Left hindlimb (tissue), 1 donor: ENCODE data around the gene ASH1L.
"Not testable (repeated sequence)": the region's sequence is repeated elsewhere in the genome, so short reads cannot be mapped to it uniquely, and the experiment has no call there.

ENCODE experiments used
- DNase-seq: peaks from one replicate; pipeline ENCODE4 v3.0.0-alpha.2; 2018

ASH1L gene

DNA sequence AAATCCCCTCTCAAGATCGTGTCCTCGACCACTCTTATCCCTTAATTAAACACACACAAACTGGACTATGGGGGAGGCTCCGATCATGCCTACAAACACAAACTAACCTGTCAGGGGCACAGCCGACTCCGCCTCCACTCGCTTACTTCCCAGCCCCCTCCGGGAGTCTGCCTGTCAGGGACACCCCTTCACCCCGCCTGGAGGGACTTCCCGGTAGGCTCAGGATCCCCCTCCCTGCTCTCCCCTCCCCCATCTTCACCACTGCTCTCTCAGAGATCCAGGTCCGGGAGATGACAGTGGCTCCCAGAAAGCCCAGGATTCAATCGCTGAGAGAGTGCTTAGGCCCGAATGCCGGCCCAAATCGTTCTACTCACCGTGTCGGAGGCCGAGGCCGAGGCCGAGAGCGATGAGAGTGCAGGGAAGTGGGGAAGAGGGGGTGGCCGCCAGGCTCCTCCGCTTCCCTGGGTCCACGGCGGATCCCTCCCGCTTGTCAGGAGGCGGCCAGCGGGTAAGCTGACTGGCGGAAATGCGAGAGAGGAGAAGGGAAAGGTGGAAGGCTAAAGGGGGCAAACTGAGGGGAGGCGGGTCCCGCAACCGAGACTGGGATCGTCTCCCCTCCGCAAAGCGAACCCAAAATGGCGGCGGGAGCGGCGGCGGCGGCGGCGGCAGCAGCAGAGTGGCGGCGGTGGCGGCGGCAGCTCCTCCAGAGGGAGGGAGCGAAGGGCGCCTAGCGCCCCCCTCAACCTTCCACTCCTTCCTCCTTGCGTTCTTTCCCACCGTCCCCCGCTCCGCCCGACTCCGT, 623 bp downstream of the ASH1L start:
- not testable (repeated sequence) for DNase-seq

GRCh38 chr1:155555915-155556314, 6.7 kb downstream of the ASH1L start:
- DNase-seq: no peak

DNA sequence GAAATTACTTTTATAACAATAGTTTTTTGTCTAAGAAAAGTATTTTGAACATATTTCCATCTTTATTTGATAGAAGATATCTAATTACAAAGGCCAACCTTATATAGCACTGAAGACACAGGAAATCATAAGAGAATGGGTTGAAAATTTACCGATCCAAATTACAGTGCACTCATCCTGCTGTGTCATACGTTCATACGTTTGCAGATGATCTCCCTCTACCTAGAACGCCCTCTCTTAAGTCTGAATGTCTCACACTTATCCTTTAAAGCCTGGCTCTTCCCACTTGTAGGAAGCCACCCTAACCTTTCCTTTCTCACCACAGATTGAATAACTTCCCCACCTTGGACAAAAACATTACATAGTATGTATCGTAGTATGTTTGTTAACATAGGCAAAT, 9.3 kb downstream of the ASH1L start:
- no peak for DNase-seq

- no peak for DNase-seq
These were observed 13.9 kb downstream of the ASH1L start for GRCh38 chr1:155548706-155549105.

GRCh38 chr1:155540000-155540874, 22.4 kb downstream of the ASH1L start:
- DNase-seq: no peak

DNA sequence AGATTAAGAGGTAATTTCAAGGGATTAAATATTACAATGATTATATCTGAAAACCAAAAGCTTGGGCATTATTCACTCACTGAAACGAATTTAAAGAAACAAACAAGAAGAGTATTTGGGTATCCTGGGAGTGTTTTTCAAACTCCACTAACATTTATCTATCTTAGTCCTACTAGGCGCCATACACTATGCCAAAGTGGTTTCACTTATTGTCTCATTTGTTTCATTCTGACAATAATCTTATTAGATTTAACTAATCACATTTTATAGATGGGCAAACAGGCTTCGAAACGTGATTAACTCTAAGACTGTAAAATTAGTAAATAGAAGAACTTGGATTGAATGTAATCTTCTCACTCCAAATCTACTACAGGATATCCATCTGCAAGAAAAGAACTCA, 25.4 kb downstream of the ASH1L start:
- DNase-seq: no peak

DNA sequence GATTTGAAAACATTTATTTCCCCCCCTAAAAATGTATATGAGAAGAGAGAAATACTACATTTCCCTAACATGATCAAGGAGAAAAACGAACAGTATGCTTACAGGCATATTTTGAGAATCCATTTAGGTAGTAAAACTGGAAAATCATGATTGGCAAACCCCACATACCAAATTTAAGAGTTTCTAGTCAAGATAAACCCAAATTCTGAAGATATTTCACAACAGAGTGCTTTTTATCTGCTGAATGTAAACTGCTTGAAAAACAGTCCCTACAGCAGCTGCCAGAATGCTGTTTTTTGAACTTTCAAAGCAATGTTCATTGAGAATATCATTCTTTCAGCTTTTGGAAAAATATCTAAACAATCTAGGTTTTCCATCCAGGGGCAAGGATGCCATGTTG, 31.0 kb downstream of the ASH1L start:
- no peak for DNase-seq

DNA sequence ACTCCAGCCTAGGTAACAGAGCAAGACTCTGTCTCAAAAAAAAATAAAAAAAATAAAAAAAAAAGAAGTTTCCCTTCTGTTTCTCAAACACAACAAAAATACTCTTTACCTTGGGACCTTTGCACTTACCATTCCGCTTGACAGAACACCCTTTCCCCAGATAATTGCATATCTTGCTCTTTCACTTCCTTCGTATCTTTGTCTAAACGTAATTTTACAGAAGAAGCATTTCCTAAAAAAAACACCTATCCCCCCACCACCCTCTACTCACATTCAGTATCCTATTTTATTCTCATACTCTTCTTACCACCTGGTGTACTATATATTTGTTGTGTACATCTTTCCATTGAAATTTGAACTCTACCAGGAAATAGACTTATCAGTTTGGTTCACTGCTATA, 32.7 kb downstream of the ASH1L start:
- DNase-seq: no peak

GRCh38 chr1:155529109-155529508, 33.5 kb downstream of the ASH1L start:
- DNase-seq: no peak

DNA sequence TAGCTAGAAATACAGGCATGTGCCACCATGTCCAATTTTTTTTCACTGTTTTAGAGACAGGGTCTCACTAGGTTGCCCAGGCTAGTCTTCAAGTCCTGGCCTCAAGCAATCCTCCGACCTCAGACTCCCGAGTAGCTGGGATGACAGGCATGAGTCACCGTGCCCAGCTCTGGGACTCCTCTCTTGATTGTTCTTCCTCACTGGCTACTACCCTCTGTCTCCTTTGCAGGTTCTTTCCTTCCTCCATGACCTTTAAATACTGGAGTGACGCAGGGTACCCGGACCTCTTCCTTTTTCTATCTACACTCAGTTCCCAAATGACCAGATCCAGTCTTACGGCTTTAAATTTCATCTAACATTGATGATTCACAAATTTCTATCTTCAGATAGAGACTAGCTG, 34.9 kb downstream of the ASH1L start:
- DNase-seq: no peak

DNA sequence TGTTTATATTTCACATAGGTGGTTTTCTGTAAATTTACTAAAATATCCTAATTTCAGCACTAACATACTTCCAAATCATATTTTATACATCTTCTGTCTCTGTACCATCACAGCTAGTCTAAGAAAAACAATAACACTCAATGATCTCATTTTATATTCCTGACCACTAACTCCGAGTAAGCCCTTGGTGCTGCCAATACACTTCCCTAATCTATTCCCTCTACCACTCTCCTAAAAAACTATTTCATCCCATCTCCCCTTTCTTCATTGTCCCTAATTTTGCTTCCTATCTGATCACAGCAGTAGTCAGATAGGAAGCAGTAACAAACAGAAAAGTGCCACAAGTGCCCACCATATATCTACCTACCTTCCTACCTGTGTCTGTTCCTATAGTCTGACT, 36.2 kb downstream of the ASH1L start:
- no peak for DNase-seq

- DNase-seq: no peak
These were observed 40.5 kb downstream of the ASH1L start for GRCh38 chr1:155522069-155522468.

GRCh38 chr1:155518484-155518883, 44.1 kb downstream of the ASH1L start:
- DNase-seq: no peak

DNA sequence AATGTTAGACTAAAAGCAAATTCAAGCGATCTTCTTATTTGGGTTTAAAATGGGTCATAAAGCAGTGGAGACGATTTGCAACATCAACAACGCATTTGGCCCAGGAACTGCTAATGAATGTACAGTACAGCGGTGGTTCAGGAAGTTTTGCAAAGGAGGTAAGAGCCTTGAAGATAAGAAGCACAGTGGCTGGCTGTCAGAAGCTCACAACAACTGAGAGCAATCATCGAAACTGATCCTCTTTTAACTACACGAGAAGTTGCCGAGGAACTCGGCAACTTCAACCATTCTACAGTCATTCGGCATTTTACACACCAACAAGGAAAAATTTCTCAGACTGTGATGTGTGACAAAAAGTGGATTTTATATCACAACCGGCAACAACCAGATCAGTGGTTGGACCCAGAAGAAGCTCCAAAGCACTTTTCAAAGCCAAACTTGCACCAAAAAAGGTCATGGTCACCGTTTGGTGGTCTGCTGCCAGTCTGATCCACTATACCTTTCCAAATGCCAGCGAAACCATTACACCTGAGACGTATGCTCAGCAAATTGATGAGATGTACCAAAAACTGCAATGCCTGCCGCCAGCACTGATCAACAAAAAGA, 47.9 kb downstream of the ASH1L start:
- DNase-seq: no peak

GRCh38 chr1:155513300-155513916, 49.2 kb downstream of the ASH1L start:
- DNase-seq: no peak

- not testable (repeated sequence) for DNase-seq
These were observed 51.2 kb downstream of the ASH1L start for GRCh38 chr1:155511385-155511784.

GRCh38 chr1:155509064-155509463, 53.5 kb downstream of the ASH1L start:
- no peak for DNase-seq

DNA sequence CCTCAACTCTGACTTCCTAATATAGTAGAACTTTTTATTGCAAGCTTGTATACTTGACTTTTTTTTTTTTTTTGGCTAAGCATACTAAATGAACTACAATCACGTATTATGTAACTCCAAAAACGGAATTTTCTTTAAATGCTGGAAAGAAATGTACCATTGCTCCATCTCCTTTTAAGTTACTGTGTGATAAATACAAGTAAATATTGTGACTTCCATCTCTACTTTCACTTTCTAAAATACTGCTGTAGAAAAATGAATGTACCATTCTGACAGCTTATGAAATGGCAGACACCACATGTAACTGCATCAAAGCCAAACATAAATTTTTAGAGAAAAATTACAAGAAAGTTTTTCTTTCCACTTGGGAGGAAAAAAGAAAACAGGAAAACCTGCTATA, 54.7 kb downstream of the ASH1L start:
- no peak for DNase-seq

DNA sequence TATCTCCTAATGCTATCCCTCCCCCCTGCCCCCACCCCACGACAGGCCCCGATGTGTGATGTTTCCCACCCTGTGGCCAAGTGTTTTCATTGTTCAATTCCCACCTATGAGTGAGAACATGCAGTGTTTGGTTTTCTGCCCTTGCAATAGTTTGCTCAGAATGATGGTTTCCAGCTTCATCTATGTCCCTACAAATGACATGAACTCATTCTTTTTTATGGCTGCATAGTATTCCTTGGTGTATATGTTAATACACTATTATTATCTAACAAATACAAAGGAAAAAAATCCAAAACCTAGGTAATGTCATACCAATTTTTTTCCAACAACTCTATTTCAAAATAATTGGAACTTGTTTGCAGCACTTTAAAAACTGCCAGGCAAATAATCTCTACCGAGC, 56.6 kb downstream of the ASH1L start:
- DNase-seq: not testable (repeated sequence)

GRCh38 chr1:155504207-155504606, 58.4 kb downstream of the ASH1L start:
- DNase-seq: no peak

- no peak for DNase-seq
These were observed 62.5 kb downstream of the ASH1L start for GRCh38 chr1:155499953-155500639.

- no peak for DNase-seq
These were observed 63.3 kb downstream of the ASH1L start for GRCh38 chr1:155499263-155499662.

DNA sequence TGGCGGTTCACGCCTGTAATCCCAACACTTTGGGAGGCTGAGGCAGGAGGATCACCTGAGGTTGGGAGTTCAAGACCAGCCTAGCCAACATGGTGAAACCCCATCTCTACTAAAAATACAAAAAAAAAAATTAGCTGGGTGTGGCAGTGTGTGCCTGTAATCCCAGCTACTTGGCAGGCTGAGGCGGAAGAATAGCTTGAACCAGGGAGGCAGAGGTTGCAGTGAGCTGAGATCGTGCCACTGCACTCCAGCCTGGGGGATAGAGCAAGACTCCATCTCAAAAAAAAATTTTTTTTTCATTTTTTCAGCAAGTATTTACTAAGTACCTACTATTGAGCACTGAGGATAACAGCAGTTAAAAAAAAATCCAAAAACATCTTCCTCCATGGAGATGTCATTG, 69.0 kb downstream of the ASH1L start:
- not testable (repeated sequence) for DNase-seq
